Transverse colon (tissue), 4 donors: ENCODE data around the gene CRTC2. TPM values are rescaled to one million over a fixed set of nuclear protein-coding genes. Genes with fewer than 3 reads are reported as not detected.

Source experiments
- DNase-seq: peaks from one replicate; pipeline ENCODE4 v3.0.0-alpha.2; 2019
- H3K27ac ChIP-seq, 4 donors: fragments of 200-600 bp; sonication (generic); 2 replicates each; pipeline ENCODE4 v1.5.1; 2016 to 2018; ENCODE audit warnings: inconsistent platforms in 4 of 4
- H3K27me3 ChIP-seq: fragments of 200-600 bp; sonication (generic); 2 replicates; pipeline ENCODE4 v1.5.1; 2017; ENCODE audit warnings: inconsistent platforms
- H3K36me3 ChIP-seq, 4 donors: fragments of 200-600 bp; sonication (generic); 2 replicates each; pipeline ENCODE4 v1.5.1; 2017 to 2019; ENCODE audit warnings: inconsistent platforms in 4 of 4
- H3K4me1 ChIP-seq, 4 donors: fragments of 200-600 bp; sonication (generic); 2 replicates each; pipeline ENCODE4 v1.5.1; 2017 to 2020; ENCODE audit warnings: inconsistent platforms in 4 of 4
- H3K4me3 ChIP-seq, 4 donors: fragments of 200-600 bp; sonication (generic); 1 replicate in 1 of 4; 2 replicates in 3 of 4; pipeline versions ENCODE4 v1.5.1 to v1.6.1; 2017 to 2019; ENCODE audit warnings: inconsistent platforms in 4 of 4
- H3K9me3 ChIP-seq, 2 donors: fragments of 200-600 bp; sonication (generic); 2 replicates each; pipeline ENCODE4 v1.5.1; 2017 to 2019; ENCODE audit warnings: inconsistent platforms in 2 of 2
- EP300 ChIP-seq: sonication (generic); formaldehyde crosslinking; IDR thresholded peaks from one replicate; pipeline ENCODE4 v1.6.1; 2017; ENCODE audit warnings: antibody characterized with exemption, low read depth
- POLR2A ChIP-seq: fragments of 450-650 bp; IDR thresholded peaks from one replicate; pipeline ENCODE4 v1.6.1; 2016; ENCODE audit warnings: antibody characterized with exemption, mild to moderate bottlenecking, moderate library complexity
- POLR2AphosphoS5 ChIP-seq, 3 donors: sonication (generic); formaldehyde crosslinking; IDR thresholded peaks; one replicate each; pipeline ENCODE4 v1.6.1; 2016; ENCODE audit warnings: antibody characterized with exemption in 3 of 3
- WGBS, 2 donors: methylation state at CpG; one replicate each; pipeline ENCODE4 v1.1.5; 2018; ENCODE audit warnings: low coverage in 1 of 2; 5-methylcytosine and 5-hydroxymethylcytosine counted together
- in situ Hi-C, 4 donors: fragments of 200-750 bp; cut with MboI; loops; one replicate each; pipeline versions ENCODE4 v1.15.0 to v1.15.1; 2017; ENCODE audit warnings: low sequenced_read_pairs in 3 of 4, low pct_ligation_motif_present in 1 of 4, low pct_unique_long_range_greater_than_20kb in 1 of 4
- intact Hi-C: fragments of 100-400 bp; cut with DNase I; formaldehyde crosslinking; loops from one replicate; pipeline ENCODE4 v1.15.1; 2023; ENCODE audit warnings: low total_unique reads
- total RNA-seq, 4 donors: library from RNA; depleted of rRNA; stranded (reverse); fragments of >200 nt; gene quantifications; one replicate each; pipeline ENCODE4 v1.1.0, GENCODE V29; 2016
- TF ChIP-seq, protein P1 (sequence below), 5 experiments: fragments of 200-600 bp in 3 of 5; fragments of 450-650 bp in 2 of 5; sonication (generic) in 3 of 5; IDR thresholded peaks; 1 replicate in 2 of 5; 2 replicates in 3 of 5; pipeline ENCODE4 v1.5.1; 2016 to 2017; ENCODE audit warnings: antibody characterized with exemption in 5 of 5, inconsistent platforms in 3 of 5, mild to moderate bottlenecking in 2 of 5, moderate library complexity in 1 of 5

CRTC2 gene
- total RNA-seq, 4 donors from 2014 or later = 13.3 to 32.5 (median 21.4) TPM

DNA sequence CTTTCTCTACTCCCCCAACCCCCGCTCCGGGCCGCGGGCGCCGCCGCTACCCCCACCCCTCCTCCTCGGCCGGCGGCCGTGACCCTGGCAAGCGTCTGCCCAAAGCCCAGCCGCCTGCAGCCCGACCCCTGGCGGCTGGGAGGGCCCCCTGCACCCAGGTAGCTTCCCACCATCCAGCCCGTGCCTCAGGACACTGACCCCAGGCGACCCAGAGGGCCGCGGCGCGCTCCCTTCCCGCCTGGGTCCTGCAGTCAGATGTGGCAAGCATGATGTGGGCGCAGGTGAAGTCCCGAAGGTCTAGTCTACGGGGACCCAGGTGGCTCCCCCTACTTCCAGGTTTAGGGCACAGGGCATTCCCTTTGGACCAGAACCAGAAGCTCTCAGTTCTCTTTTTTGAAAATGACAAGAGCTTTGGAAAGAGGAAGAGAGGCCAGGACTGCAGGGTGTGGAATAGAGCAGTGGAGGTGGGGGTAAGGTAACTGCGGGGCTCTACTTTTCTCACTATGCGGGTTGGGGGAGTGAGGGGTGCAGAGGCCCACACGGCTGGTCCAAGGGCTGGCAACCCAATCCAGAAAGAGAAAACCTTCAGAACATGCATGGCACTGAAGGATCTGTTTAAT lies 11.7 kb downstream of the CRTC2 start, which contains the start of gene DENND4B:
Gene DENND4B (minus strand): TSS at position 97 of the 620 bp plus-strand sequence. CDS start 2,344 bp downstream, outside the sequence.
- Histone ChIP-seq H3K9me3 (no peaks in the 10 kb centered on the region), H3K36me3 (peaks cover 0 to 38% (median 17%) of the 10 kb centered on the region in 4 donors), H3K4me1 (peaks cover 0 to 15% (median 11%) of the 10 kb centered on the region in 4 donors), H3K4me3 (peak within 1 kb of the TSS; percentile 79 to 97 (median 92)), H3K27ac (peak within 1 kb of the TSS; percentile 97 to 99 (median 99)), H3K27me3 (no peaks in the 10 kb centered on the region)
- in situ Hi-C loops = loop anchor here in 2 of 4 donors (25.0 kb wide), 1 partner anchor 134 kb away; no protein-coding TSS in a partner anchor
- WGBS, 2 donors = 33 to 56% methylated on average over 3 to 4 of the region's 28 CpGs
- TF ChIP-seq POLR2AphosphoS5 (IDR thresholded peaks at IDR 0.05) (peak; percentile 23 to 74 (median 51)), EP300 (no peak)
- TF ChIP-seq, protein P1, sequence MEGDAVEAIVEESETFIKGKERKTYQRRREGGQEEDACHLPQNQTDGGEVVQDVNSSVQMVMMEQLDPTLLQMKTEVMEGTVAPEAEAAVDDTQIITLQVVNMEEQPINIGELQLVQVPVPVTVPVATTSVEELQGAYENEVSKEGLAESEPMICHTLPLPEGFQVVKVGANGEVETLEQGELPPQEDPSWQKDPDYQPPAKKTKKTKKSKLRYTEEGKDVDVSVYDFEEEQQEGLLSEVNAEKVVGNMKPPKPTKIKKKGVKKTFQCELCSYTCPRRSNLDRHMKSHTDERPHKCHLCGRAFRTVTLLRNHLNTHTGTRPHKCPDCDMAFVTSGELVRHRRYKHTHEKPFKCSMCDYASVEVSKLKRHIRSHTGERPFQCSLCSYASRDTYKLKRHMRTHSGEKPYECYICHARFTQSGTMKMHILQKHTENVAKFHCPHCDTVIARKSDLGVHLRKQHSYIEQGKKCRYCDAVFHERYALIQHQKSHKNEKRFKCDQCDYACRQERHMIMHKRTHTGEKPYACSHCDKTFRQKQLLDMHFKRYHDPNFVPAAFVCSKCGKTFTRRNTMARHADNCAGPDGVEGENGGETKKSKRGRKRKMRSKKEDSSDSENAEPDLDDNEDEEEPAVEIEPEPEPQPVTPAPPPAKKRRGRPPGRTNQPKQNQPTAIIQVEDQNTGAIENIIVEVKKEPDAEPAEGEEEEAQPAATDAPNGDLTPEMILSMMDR (IDR thresholded peaks at IDR 0.05) = peak; percentile 90 to 98 (median 95)
- intact Hi-C loops = no loop called here
- DNase-seq = peak; percentile 86

DNA sequence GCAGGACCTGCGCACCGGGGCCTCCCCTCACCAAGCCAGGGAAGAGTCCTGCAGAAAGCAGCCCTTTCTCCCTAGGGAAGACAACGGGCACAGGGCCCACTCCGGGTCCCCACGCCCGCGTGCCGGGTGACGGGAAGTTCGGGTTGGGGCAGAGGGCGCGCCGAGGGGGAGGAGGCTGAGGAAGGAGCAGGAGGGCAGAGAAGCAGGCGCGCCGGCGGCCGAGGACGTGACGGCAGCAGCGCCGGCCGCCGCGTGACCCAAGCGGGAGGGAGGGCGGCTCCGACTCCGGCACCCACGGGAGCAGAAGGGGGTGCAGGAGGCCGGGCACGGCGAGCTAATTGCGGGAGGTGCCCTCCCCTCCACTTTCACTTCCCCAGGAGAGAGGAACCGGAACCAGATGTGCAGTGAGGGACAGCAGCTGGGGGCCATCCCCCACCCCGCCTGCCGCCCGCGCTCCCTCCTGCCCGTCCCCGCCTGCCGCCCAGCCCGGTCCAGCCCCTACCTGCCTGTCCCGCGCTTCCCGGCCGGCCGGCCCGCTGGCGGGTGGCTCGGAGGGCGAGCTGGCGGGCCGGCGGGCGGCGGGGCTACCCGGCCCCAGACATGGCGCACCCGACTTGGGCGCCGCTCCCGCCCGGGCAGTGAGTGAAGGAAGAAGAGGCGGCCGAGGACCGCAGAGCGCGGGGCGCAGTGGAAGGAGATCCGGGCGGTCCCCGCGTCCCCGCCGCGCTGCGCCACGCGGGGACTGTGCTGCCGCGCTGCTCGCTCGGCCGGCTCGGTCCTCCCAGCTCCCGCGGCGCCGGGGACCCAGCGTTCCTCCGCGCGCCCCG lies 12.4 kb downstream of the CRTC2 start:
- intact Hi-C loops = no loop called here
- peak; percentile 90 for DNase-seq
- peak overlapping the region; percentile 79 to 97 (median 92) for H3K4me3 ChIP-seq
- peak; percentile 80 to 87 (median 83) for TF ChIP-seq POLR2AphosphoS5 (IDR thresholded peaks at IDR 0.05)
- TF ChIP-seq POLR2A = peak; percentile 66
- TF ChIP-seq EP300 = peak; percentile 55
- TF ChIP-seq, protein P1 (IDR thresholded peaks at IDR 0.05) = no peak
- WGBS, 2 donors = 1% methylated on average over 24 of the region's 95 CpGs; no CpG with 5 or more reads in 1 of the 2 donors
- in situ Hi-C loops = loop anchor here in 2 of 4 donors (25.0 kb wide), 1 partner anchor 134 kb away; no protein-coding TSS in a partner anchor
- H3K36me3 ChIP-seq = peaks cover 0 to 31% (median 14%) of the 10 kb centered on the region in 4 donors
- peak overlapping the region; percentile 97 to 99 (median 99) for H3K27ac ChIP-seq
- no peaks in the 10 kb centered on the region for H3K27me3 ChIP-seq
- no peaks in the 10 kb centered on the region for H3K9me3 ChIP-seq
- peaks cover 0 to 15% (median 11%) of the 10 kb centered on the region in 4 donors for H3K4me1 ChIP-seq

DNA sequence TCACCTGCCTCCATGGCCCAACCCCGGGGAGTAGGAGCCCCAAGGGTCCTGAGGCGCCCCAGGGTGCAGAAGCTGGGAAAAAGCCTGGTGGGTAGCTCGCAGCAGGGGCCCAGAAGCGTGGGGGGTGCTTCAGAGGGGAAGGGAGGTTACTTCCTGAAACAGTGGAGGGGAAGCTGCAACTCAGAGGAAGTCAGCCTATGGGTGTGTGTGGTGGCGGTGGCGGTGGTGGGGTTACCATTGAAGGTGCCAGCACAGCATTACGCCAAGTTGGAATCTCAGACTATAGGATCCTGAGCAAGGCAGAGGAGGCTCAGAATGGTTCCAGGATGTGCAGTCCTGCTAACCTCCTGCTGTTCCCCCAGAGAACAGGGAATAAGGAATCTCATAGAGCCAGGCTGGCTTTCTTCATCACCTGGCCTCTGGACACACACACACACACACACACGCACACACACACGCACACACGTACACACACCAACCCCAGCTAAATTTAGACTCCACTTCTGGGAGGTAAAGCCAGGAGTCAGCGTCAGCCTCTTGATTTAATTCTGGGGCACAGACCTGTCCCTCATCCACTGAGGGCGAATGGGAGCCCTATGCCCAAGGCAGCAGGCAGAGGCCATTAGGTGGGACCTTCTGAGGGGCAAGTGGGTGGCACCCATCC lies 13.1 kb downstream of the CRTC2 start:
- TF ChIP-seq EP300 = no peak
- TF ChIP-seq, protein P1 (IDR thresholded peaks at IDR 0.05) = peak in 1 of 5 experiments; percentile 7
- TF ChIP-seq POLR2AphosphoS5 (IDR thresholded peaks at IDR 0.05) = no peak
- no peak for TF ChIP-seq POLR2A
- 10 to 60% methylated on average over 3 to 12 of the region's 12 CpGs for WGBS, 2 donors
- Histone ChIP-seq H3K27me3 (no peaks in the 10 kb centered on the region), H3K36me3 (peaks cover 0 to 23% (median 10%) of the 10 kb centered on the region in 4 donors), H3K4me3 (peak overlapping the region; percentile 79 to 97 (median 92)), H3K27ac (peak overlapping the region; percentile 97 to 99 (median 99)), H3K4me1 (peaks cover 0 to 15% (median 11%) of the 10 kb centered on the region in 4 donors), H3K9me3 (no peaks in the 10 kb centered on the region)
- in situ Hi-C loops (loop anchor here in 2 of 4 donors (25.0 kb wide), 1 partner anchor 133 kb away; no protein-coding TSS in a partner anchor), intact Hi-C loops (no loop called here)
- peak; percentile 65 for DNase-seq
